Measurements from ENCODE around the gene TRIM7.

TRIM7 gene

GRCh38 chr5:181229996-181230395 is 25.0 kb upstream of the TRIM7 start:
- H3K27ac Mint-ChIP-seq = no peak overlapping the region
- H3K9me3 Mint-ChIP-seq = no peaks in the 10 kb centered on the region
- peaks cover 7% of the 10 kb centered on the region for H3K4me1 Mint-ChIP-seq
- no peak for TF ChIP-seq CTCF (IDR thresholded peaks at IDR 0.05; ENCODE audit: unreplicated experiment in 3 of 3)
- no peaks in the 10 kb centered on the region for H3K27me3 Mint-ChIP-seq (ENCODE audit: low read depth)
- H3K4me3 Mint-ChIP-seq = no peak overlapping the region
- H3K36me3 Mint-ChIP-seq (ENCODE audit: low read depth) = peaks cover 30% of the 10 kb centered on the region

GRCh38 chr5:181224390-181225229 is 19.6 kb upstream of the TRIM7 start:
- H3K27ac Mint-ChIP-seq = peak overlapping the region; percentile 84 to 98 (median 96)
- peak overlapping the region; percentile 88 to 98 (median 89) for H3K4me3 Mint-ChIP-seq
- H3K27me3 Mint-ChIP-seq (ENCODE audit: low read depth) = peaks cover 3% of the 10 kb centered on the region
- no peak for TF ChIP-seq CTCF (IDR thresholded peaks at IDR 0.05; ENCODE audit: unreplicated experiment in 3 of 3)
- H3K4me1 Mint-ChIP-seq = peaks cover 18% of the 10 kb centered on the region
- H3K36me3 Mint-ChIP-seq (ENCODE audit: low read depth) = peaks cover 1% of the 10 kb centered on the region
- H3K9me3 Mint-ChIP-seq = no peaks in the 10 kb centered on the region

- H3K4me3 Mint-ChIP-seq = peak overlapping the region; percentile 88 to 98 (median 89)
- H3K27me3 Mint-ChIP-seq (ENCODE audit: low read depth) = peaks cover 5% of the 10 kb centered on the region
- no peaks in the 10 kb centered on the region for H3K36me3 Mint-ChIP-seq (ENCODE audit: low read depth)
- no peak for TF ChIP-seq CTCF (IDR thresholded peaks at IDR 0.05; ENCODE audit: unreplicated experiment in 3 of 3)
- H3K9me3 Mint-ChIP-seq = no peaks in the 10 kb centered on the region
- peak overlapping the region; percentile 84 to 98 (median 96) for H3K27ac Mint-ChIP-seq
- peaks cover 18% of the 10 kb centered on the region for H3K4me1 Mint-ChIP-seq
Measured at GRCh38 chr5:181223729-181224389, 18.9 kb upstream of the TRIM7 start.

- H3K4me1 Mint-ChIP-seq = peaks cover 19% of the 10 kb centered on the region
- H3K4me3 Mint-ChIP-seq = peak within 1 kb of the TSS; percentile 88 to 98 (median 89)
- peak within 1 kb of the TSS; percentile 84 to 98 (median 96) for H3K27ac Mint-ChIP-seq
- TF ChIP-seq CTCF (IDR thresholded peaks at IDR 0.05; ENCODE audit: unreplicated experiment in 3 of 3) = no peak
- H3K36me3 Mint-ChIP-seq (ENCODE audit: low read depth) = no peaks in the 10 kb centered on the region
- H3K27me3 Mint-ChIP-seq (ENCODE audit: low read depth) = peaks cover 7% of the 10 kb centered on the region
- no peaks in the 10 kb centered on the region for H3K9me3 Mint-ChIP-seq
Measured at GRCh38 chr5:181223058-181223728, 18.2 kb upstream of the TRIM7 start, which contains the start of gene TRIM41. TSS of gene TRIM41 (plus strand) at chr5:181223281. CDS start at chr5:181224000, 719 bp downstream.

- TF ChIP-seq CTCF (IDR thresholded peaks at IDR 0.05; ENCODE audit: unreplicated experiment in 3 of 3) = peak in 1 of 3 experiments; percentile 17
Measured at GRCh38 chr5:181222630-181223057, 17.6 kb upstream of the TRIM7 start.

More at GRCh38 chr5:181222630-181223057, 17.6 kb upstream of the TRIM7 start:
- Mint-ChIP-seq H3K27me3 (ENCODE audit: low read depth) (peaks cover 12% of the 10 kb centered on the region), H3K4me1 (peaks cover 25% of the 10 kb centered on the region), H3K9me3 (no peaks in the 10 kb centered on the region), H3K4me3 (peak overlapping the region; percentile 88 to 98 (median 89)), H3K27ac (peak overlapping the region; percentile 84 to 98 (median 96)), H3K36me3 (ENCODE audit: low read depth) (no peaks in the 10 kb centered on the region)

Data from nephron (organoid).